HG02610 (cell line): ENCODE measurements around the gene FHDC1.

Experiments
- ATAC-seq: cut with Tn5 transposase; IDR thresholded peaks from one replicate; pipeline ENCODE4 v1.9.1; 2021; ENCODE audit warnings: mild to moderate bottlenecking, moderate library complexity; ENCODE audit not compliant: unreplicated experiment

FHDC1 gene

GRCh38 chr4:152929888-152930287 lies 6.2 kb upstream of the FHDC1 start:
- ATAC-seq, result no peak

GRCh38 chr4:152935143-152935542 lies 980 bp upstream of the FHDC1 start:
- no peak for ATAC-seq

- no peak for ATAC-seq
Observed at GRCh38 chr4:152936446-152937335, 568 bp downstream of the FHDC1 start.

GRCh38 chr4:152937336-152938236 lies 1.5 kb downstream of the FHDC1 start:
- ATAC-seq, result peak; percentile 34

- ATAC-seq, result no peak
Observed at GRCh38 chr4:152938237-152938947, 2.3 kb downstream of the FHDC1 start.

GRCh38 chr4:152939621-152940020 lies 3.5 kb downstream of the FHDC1 start:
- no peak for ATAC-seq

GRCh38 chr4:152940461-152940860 lies 4.3 kb downstream of the FHDC1 start:
- ATAC-seq, result no peak

- ATAC-seq, result no peak
Observed at GRCh38 chr4:152941411-152941810, 5.3 kb downstream of the FHDC1 start.

- no peak for ATAC-seq
Observed at GRCh38 chr4:152942346-152942745, 6.2 kb downstream of the FHDC1 start.

- ATAC-seq, result no peak
Observed at GRCh38 chr4:152943672-152944071, 7.5 kb downstream of the FHDC1 start.

- no peak for ATAC-seq
Observed at GRCh38 chr4:152944666-152945320, 8.7 kb downstream of the FHDC1 start.

GRCh38 chr4:152945639-152946038 lies 9.5 kb downstream of the FHDC1 start:
- no peak for ATAC-seq

GRCh38 chr4:152946446-152946845 lies 10.3 kb downstream of the FHDC1 start:
- ATAC-seq, result no peak

- no peak for ATAC-seq
Observed at GRCh38 chr4:152947311-152947710, 11.2 kb downstream of the FHDC1 start.

- ATAC-seq, result no peak
Observed at GRCh38 chr4:152949930-152950329, 13.8 kb downstream of the FHDC1 start.

GRCh38 chr4:152950402-152951274 lies 14.5 kb downstream of the FHDC1 start:
- no peak for ATAC-seq

- no peak for ATAC-seq
Observed at GRCh38 chr4:152951348-152951747, 15.2 kb downstream of the FHDC1 start.

GRCh38 chr4:152953514-152953913 lies 17.4 kb downstream of the FHDC1 start:
- ATAC-seq, result no peak

GRCh38 chr4:152954741-152955140 lies 18.6 kb downstream of the FHDC1 start:
- ATAC-seq, result no peak

- ATAC-seq, result no peak
Observed at GRCh38 chr4:152956147-152956546, 20.0 kb downstream of the FHDC1 start.
